HEK293T (cell line): ENCODE results near the gene ARHGAP10.

Experiments
- ARNT ChIP-seq: fragments of 450-650 bp; IDR thresholded peaks from 2 replicates; pipeline ENCODE4 v1.6.1; 2017; ENCODE audit warnings: mild to moderate bottlenecking
- BHLHE40 ChIP-seq: fragments of 450-650 bp; IDR thresholded peaks from 2 replicates; pipeline ENCODE4 v1.6.1; 2016; ENCODE audit warnings: mild to moderate bottlenecking, moderate library complexity, borderline replicate concordance
- CTBP1 ChIP-seq: fragments of 450-650 bp; IDR thresholded peaks from 2 replicates; pipeline ENCODE4 v1.6.1; 2016; ENCODE audit warnings: borderline replicate concordance
- ELF4 ChIP-seq: fragments of 450-650 bp; IDR thresholded peaks from 2 replicates; pipeline ENCODE4 v1.6.1; 2017; ENCODE audit warnings: antibody characterized with exemption
- FOXM1 ChIP-seq: fragments of 450-650 bp; IDR thresholded peaks from 2 replicates; pipeline ENCODE4 v1.6.1; 2017; ENCODE audit warnings: mild to moderate bottlenecking, borderline replicate concordance
- HDGF ChIP-seq: fragments of 450-650 bp; IDR thresholded peaks from 2 replicates; pipeline ENCODE4 v1.6.1; 2017; ENCODE audit warnings: antibody characterized with exemption, borderline replicate concordance
- LEF1 ChIP-seq: fragments of 450-650 bp; IDR thresholded peaks from 2 replicates; pipeline ENCODE4 v1.6.1; 2017; ENCODE audit warnings: mild to moderate bottlenecking, borderline replicate concordance
- NFRKB ChIP-seq: fragments of 450-650 bp; IDR thresholded peaks from 2 replicates; pipeline ENCODE4 v1.6.1; 2016; ENCODE audit warnings: mild to moderate bottlenecking, moderate library complexity
- SP1 ChIP-seq: fragments of 450-650 bp; IDR thresholded peaks from 2 replicates; pipeline ENCODE4 v1.6.1; 2017
- SUZ12 ChIP-seq: fragments of 450-650 bp; IDR thresholded peaks from 2 replicates; pipeline ENCODE4 v1.6.1; 2016; ENCODE audit warnings: mild to moderate bottlenecking
- TARDBP ChIP-seq: fragments of 450-650 bp; IDR thresholded peaks from 2 replicates; pipeline ENCODE4 v1.6.1; 2016
- ZNF384 ChIP-seq: fragments of 450-650 bp; IDR thresholded peaks from 2 replicates; pipeline ENCODE4 v1.6.1; 2016
- TF ChIP-seq, protein P1 (sequence below): fragments of 450-650 bp; IDR thresholded peaks from 2 replicates; pipeline ENCODE4 v1.6.1; 2016

DNA sequence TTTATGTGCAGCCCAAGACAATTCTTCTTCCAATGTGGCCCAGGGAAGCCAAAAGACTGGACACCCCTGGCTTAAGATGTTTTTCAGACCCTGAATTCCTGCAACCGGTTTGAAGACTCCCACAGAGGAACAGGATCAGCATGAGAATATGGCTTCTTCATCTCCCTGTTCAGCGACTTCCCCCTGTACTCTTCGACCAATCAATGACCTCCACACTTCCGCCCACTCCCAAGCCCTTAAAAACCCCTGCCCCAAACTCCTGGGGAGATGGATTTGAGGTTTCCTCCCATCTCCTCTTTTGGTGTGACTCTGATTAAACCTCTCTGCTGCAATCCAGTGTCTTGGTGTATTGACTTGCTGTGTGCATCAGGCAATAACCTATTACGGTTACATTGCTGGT lies 365.9 kb downstream of the ARHGAP10 start:
- TF ChIP-seq HDGF (no peak), CTBP1 (no peak), BHLHE40 (no peak), FOXM1 (no peak), TARDBP (no peak), NFRKB (no peak), LEF1 (no peak), SP1 (no peak), ARNT (no peak), ELF4 (no peak), ZNF384 (no peak), SUZ12 (no peak)
- TF ChIP-seq, protein P1, sequence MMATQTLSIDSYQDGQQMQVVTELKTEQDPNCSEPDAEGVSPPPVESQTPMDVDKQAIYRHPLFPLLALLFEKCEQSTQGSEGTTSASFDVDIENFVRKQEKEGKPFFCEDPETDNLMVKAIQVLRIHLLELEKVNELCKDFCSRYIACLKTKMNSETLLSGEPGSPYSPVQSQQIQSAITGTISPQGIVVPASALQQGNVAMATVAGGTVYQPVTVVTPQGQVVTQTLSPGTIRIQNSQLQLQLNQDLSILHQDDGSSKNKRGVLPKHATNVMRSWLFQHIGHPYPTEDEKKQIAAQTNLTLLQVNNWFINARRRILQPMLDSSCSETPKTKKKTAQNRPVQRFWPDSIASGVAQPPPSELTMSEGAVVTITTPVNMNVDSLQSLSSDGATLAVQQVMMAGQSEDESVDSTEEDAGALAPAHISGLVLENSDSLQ, result no peak
